ENCODE results near the gene ZNRF3.

Gene ZNRF3

GRCh38 chr22:29044657-29045176, 161.3 kb downstream of the ZNRF3 start:
- DNase-seq, result no peak

DNA sequence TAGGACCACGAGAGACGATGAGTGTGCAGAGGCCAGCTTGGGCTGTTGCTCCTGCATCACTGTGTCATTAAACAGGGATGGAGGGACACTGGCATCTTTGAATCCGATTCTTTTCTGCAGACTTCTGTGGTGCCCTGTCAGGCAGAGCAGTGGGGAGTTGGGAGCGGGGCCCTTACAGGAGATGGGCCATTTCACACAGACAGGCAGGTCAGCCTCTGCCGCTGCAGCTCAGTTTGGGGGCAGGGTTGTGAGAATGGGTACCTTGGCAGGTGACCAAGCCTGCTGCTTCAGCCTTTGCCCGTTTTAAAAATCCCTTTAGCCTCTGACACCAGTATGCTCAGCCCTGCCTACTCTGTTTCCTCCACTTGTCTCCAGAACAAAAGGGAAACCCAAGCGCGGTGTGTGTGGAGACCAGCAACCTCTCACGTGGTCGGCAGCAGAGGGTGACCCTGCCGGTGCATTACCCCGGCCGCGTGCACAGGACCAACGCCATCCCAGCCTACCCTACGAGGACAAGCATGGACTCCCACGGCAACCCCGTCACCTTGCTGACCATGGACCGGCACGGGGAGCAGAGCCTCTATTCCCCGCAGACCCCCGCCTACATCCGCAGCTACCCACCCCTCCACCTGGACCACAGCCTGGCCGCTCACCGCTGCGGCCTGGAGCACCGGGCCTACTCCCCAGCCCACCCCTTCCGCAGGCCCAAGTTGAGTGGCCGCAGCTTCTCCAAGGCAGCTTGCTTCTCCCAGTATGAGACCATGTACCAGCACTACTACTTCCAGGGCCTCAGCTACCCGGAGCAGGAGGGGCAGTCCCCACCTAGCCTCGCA, 165.7 kb downstream of the ZNRF3 start:
- DNase-seq, result no peak

DNA sequence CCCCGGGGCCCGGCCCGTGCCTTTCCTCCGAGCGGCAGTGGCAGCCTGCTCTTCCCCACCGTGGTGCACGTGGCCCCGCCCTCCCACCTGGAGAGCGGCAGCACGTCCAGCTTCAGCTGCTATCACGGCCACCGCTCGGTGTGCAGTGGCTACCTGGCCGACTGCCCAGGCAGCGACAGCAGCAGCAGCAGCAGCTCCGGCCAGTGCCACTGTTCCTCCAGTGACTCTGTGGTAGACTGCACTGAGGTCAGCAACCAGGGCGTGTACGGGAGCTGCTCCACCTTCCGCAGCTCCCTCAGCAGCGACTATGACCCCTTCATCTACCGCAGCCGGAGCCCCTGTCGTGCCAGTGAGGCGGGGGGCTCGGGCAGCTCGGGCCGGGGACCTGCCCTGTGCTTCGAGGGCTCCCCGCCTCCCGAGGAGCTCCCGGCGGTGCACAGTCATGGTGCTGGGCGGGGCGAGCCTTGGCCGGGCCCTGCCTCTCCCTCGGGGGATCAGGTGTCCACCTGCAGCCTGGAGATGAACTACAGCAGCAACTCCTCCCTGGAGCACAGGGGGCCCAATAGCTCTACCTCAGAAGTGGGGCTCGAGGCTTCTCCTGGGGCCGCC, 166.4 kb downstream of the ZNRF3 start:
- DNase-seq, result no peak

DNA sequence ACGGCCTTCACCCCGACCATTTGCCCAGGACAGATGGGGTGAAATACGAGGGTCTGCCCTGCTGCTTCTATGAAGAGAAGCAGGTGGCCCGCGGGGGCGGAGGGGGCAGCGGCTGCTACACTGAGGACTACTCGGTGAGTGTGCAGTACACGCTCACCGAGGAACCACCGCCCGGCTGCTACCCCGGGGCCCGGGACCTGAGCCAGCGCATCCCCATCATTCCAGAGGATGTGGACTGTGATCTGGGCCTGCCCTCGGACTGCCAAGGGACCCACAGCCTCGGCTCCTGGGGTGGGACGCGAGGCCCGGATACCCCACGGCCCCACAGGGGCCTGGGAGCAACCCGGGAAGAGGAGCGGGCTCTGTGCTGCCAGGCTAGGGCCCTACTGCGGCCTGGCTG, 167.1 kb downstream of the ZNRF3 start:
- no peak for DNase-seq

GRCh38 chr22:29053048-29053702, 169.8 kb downstream of the ZNRF3 start:
- no peak for DNase-seq

GRCh38 chr22:29054251-29054767, 170.9 kb downstream of the ZNRF3 start:
- no peak for DNase-seq

DNA sequence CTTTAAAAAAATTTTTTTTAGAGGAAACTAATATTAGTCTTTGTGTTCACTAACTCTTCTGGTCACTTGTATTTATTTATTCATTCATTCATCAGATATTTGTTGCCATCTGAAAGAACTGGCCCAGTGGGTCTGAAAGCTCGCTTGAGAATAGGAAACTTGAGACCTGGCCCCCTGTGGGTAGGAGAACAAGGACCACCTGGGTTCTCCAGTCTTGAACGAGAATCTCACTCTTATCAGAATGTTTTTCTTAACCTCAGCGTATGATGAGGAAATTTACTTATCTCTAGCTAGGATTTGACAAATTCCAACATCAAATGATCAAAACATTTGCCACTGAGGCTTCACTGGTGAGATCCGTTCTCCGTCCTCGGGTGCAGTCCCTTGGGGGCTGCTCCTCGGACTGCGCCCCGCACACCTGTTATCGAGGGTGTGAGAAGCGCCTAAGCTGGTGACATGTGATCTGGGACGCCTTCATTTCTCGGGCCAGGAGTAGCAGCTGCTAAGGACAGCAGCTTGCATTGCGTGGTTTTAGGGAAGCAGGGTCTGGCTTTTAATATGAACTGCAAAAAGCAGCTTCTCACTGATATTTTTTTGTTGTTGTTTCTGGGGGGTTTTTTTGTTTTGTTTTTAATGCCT, 171.9 kb downstream of the ZNRF3 start:
- DNase-seq, result no peak

DNA sequence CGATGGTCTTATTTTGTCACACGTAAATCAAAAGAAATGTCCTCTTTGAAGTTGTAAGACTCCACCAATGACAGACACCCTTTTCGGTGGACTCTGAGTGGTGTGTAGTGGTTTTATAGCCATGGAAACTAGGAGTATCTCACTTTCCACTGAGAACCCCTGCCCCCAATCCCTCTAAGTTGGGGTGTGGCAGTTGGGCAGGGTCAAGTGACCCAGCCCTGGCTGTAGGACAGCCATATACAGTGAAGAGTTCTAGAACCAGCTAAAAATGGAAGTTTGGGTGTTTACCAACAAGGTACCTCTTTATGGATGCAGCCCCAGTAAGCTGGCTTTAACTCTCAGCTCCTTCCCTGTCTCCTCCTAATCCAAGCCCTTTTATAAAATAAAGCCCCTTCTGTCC, 173.1 kb downstream of the ZNRF3 start:
- DNase-seq, result no peak

- no peak for DNase-seq
Measured at GRCh38 chr22:29060251-29060869, 177.0 kb downstream of the ZNRF3 start.

- no peak for DNase-seq
Measured at GRCh38 chr22:29060931-29061330, 177.6 kb downstream of the ZNRF3 start.

DNA sequence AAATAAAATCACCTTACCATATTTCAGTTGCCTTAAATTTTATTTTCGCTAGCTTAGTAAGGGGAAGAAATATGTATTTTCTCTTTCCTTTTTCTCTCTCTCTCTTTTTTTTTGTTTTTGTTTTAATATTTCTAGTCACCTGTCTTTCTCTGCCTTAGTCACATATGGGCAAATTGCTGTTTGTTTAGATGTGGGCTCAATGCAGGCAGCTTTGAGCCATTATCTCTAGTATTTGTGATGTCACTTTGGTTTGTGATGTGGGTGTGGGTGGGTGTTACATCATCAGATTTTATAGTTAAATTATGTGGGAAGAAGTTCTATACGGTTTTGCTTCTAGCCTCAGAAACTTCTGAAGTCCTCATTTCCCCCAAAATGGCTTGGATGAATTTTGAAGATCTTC, 178.4 kb downstream of the ZNRF3 start, which contains the start of gene C22orf31:
TSS of gene C22orf31 (minus strand) at position 59 of the 400 bp plus-strand sequence. CDS start at position 20, 39 bp downstream.
- DNase-seq, result no peak

DNA sequence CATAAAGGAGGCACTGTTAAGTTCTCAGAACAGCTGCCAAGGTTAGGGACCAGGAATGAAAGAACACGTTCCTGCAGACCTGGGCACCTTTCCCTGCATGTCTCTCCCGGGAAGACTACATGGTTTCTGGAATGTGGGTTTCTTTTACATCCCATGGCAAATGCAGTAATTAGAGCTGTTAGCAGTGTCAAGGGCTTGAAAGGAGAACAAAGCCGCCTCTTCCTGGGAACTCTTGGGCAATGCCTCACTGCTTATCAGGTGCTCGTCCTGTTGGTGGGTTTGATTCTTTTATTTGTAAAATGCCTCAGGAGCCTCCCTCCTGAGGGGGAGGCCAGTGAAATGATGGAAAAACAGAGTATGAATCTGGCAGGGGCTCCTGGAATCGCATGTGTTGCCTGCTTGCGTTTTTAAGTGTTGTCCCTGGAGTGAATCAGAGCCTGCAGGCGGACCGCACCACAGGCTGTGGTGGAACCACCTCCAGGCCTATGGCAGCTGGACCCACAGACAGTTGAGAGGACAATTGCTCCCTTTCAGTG, 179.0 kb downstream of the ZNRF3 start:
- DNase-seq, result no peak

GRCh38 chr22:29065468-29066190, 182.3 kb downstream of the ZNRF3 start:
- no peak for DNase-seq

DNA sequence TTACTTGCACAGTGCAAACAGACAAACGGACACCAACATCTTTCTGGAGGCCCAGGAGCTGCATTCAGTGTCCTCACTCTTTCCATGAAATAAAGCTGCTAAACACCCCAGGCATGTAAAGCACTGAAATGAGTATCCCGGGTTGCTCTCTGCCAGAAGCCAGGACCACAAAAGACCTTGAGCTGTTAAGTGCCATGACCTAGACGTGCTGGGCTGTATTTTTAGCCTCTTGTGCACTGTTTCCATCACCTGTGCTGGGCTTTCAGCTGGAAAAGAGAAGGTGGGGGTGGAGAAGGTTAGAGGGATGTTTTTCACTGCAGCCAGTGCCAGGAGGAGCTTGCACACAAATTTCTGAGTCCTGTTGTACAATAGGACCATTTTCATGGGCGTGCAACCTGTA, 186.1 kb downstream of the ZNRF3 start:
- DNase-seq, result no peak

DNA sequence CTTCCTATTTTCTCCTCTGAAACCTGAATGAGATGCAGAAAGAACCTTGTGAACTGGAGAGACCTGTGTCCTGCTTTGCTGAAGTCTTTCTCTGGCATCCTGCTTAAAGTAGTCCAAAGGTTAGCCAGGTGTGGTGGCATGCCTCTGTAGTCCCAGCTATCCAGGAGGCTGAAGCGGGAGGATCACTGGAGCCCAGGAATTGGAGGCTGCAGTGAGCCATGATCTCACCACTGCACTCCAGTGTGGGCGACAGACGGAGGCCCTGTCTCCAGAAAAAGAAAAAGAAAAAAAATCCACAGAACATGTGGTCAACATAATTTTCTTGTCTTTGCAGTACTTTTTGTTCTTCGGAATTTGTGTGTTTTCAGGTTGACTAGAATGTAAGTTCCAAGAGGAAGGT, 187.1 kb downstream of the ZNRF3 start:
- DNase-seq, result no peak

GRCh38 chr22:29071261-29072045, 188.1 kb downstream of the ZNRF3 start:
- peak; percentile 0 for DNase-seq

- peak; percentile 49 for DNase-seq
Measured at GRCh38 chr22:29072193-29072978, 189.0 kb downstream of the ZNRF3 start.

DNA sequence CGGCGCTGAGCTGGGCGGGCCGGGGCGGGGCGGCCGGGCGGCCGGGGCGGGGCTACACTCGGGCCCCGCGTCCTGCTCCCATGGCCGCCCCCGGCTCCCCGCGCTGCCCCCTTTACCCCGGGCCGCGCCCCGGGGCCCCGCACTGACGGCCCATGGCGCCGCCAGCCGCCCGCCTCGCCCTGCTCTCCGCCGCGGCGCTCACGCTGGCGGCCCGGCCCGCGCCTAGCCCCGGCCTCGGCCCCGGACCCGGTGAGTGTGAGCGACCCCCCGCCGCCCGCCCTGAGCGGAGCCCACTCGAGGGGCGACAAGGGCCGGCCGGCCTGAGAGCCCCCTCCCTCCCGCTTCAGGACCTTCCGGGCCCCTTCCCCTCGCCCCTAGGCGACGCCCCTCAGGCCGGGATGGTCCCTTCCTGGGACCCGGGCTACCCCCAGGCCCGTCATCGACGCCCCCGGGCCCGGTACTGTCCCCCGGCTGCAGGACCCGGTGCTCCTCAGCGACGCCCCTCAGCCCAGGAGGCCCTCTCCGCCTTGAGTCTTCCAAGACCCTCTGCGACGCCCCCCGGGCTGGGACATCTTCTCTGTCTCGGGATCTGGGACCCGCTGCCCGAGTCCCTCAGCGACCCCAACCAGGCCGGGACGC, 189.7 kb downstream of the ZNRF3 start, which contains the start of gene KREMEN1:
TSS of gene KREMEN1 (plus strand) at position 57 of the 639 bp plus-strand sequence. CDS start at position 153, 96 bp downstream.
- no peak for DNase-seq
